Measurements from ENCODE around the gene RHBDD2. TPM values are rescaled to one million over a fixed set of nuclear protein-coding genes. Genes with fewer than 3 reads are reported as not detected.
"Not testable (repeated sequence)": the region's sequence is repeated elsewhere in the genome, so short reads cannot be mapped to it uniquely, and the experiment has no call there.

The RHBDD2 gene
- total and polyA plus RNA-seq, 2 donors (not counting 1 experiment from before 2014, with no cell fraction given): 16.7 to 24.5 TPM

- no peak overlapping the region for H3K4me3 ChIP-seq (replicated peaks in 1 of 4; ENCODE audit: control extremely low read depth in 1 of 4, insufficient read depth in 1 of 4, low read depth in 3 of 4, low read length in 4 of 4)
- H3K4me1 ChIP-seq (ENCODE audit: control insufficient read depth, extremely low read depth, insufficient read depth, low read length): no peaks in the 10 kb centered on the region
- no peak overlapping the region for H3K4me2 ChIP-seq (ENCODE audit: extremely low read depth, insufficient read depth, low read length)
- H3K27ac ChIP-seq (ENCODE audit: insufficient read depth, low read length): no peak overlapping the region
- H3K9me3 ChIP-seq (ENCODE audit: control insufficient read depth, insufficient read depth, low read depth, low read length): no peaks in the 10 kb centered on the region
- TF ChIP-seq EZH2 (IDR thresholded peaks at IDR 0.05; ENCODE audit: low read length, missing control alignments) (no peak), CTCF (conservative IDR thresholded peaks at IDR 0.05 in 1 of 2, IDR thresholded peaks at IDR 0.05 in 1 of 2; ENCODE audit: low read depth in 1 of 2, low read length in 2 of 2) (no peak)
- no peaks in the 10 kb centered on the region for H3K27me3 ChIP-seq (ENCODE audit: control insufficient read depth, insufficient read depth, low read length)
- H2AFZ ChIP-seq (ENCODE audit: low read length): no peak overlapping the region
- no peaks in the 10 kb centered on the region for H3K36me3 ChIP-seq (ENCODE audit: control insufficient read depth, insufficient read depth, low read length)
- no peak for DNase-seq (ENCODE audit: low read depth in 2 of 2)
- no peaks in the 10 kb centered on the region for H3K79me2 ChIP-seq (ENCODE audit: control insufficient read depth, insufficient read depth, low read length)
- H3K9ac ChIP-seq (ENCODE audit: insufficient read depth, low read length): no peak overlapping the region
- H4K20me1 ChIP-seq (ENCODE audit: control insufficient read depth, extremely low read depth, insufficient read depth, low read length): no peaks in the 10 kb centered on the region
These were observed 43.0 kb upstream of the RHBDD2 start for GRCh38 chr7:75835688-75836285.

GRCh38 chr7:75836798-75837197 is 42.0 kb upstream of the RHBDD2 start:
- no peak for DNase-seq (ENCODE audit: low read depth in 2 of 2)
- no peaks in the 10 kb centered on the region for H3K9me3 ChIP-seq (ENCODE audit: control insufficient read depth, insufficient read depth, low read depth, low read length)
- no peak overlapping the region for H3K9ac ChIP-seq (ENCODE audit: insufficient read depth, low read length)
- no peaks in the 10 kb centered on the region for H3K79me2 ChIP-seq (ENCODE audit: control insufficient read depth, insufficient read depth, low read length)
- H4K20me1 ChIP-seq (ENCODE audit: control insufficient read depth, extremely low read depth, insufficient read depth, low read length): no peaks in the 10 kb centered on the region
- H3K4me3 ChIP-seq (replicated peaks in 1 of 4; ENCODE audit: control extremely low read depth in 1 of 4, insufficient read depth in 1 of 4, low read depth in 3 of 4, low read length in 4 of 4): no peak overlapping the region
- H3K36me3 ChIP-seq (ENCODE audit: control insufficient read depth, insufficient read depth, low read length): no peaks in the 10 kb centered on the region
- no peak overlapping the region for H3K27ac ChIP-seq (ENCODE audit: insufficient read depth, low read length)
- no peak overlapping the region for H3K4me2 ChIP-seq (ENCODE audit: extremely low read depth, insufficient read depth, low read length)
- no peak overlapping the region for H2AFZ ChIP-seq (ENCODE audit: low read length)
- no peaks in the 10 kb centered on the region for H3K27me3 ChIP-seq (ENCODE audit: control insufficient read depth, insufficient read depth, low read length)
- TF ChIP-seq EZH2 (IDR thresholded peaks at IDR 0.05; ENCODE audit: low read length, missing control alignments): no peak
- TF ChIP-seq CTCF (conservative IDR thresholded peaks at IDR 0.05 in 1 of 2, IDR thresholded peaks at IDR 0.05 in 1 of 2; ENCODE audit: low read depth in 1 of 2, low read length in 2 of 2): no peak
- H3K4me1 ChIP-seq (ENCODE audit: control insufficient read depth, extremely low read depth, insufficient read depth, low read length): no peaks in the 10 kb centered on the region

GRCh38 chr7:75838281-75838930 is 40.4 kb upstream of the RHBDD2 start:
- peaks cover 10% of the 10 kb centered on the region for H3K4me1 ChIP-seq (ENCODE audit: control insufficient read depth, extremely low read depth, insufficient read depth, low read length)
- not testable (repeated sequence) for H3K4me3 ChIP-seq (replicated peaks in 1 of 4; ENCODE audit: control extremely low read depth in 1 of 4, insufficient read depth in 1 of 4, low read depth in 3 of 4, low read length in 4 of 4); H3K79me2 ChIP-seq (ENCODE audit: control insufficient read depth, insufficient read depth, low read length); H3K9me3 ChIP-seq (ENCODE audit: control insufficient read depth, insufficient read depth, low read depth, low read length); H4K20me1 ChIP-seq (ENCODE audit: control insufficient read depth, extremely low read depth, insufficient read depth, low read length); H3K36me3 ChIP-seq (ENCODE audit: control insufficient read depth, insufficient read depth, low read length); H3K9ac ChIP-seq (ENCODE audit: insufficient read depth, low read length); H2AFZ ChIP-seq (ENCODE audit: low read length); H3K27me3 ChIP-seq (ENCODE audit: control insufficient read depth, insufficient read depth, low read length); H3K27ac ChIP-seq (ENCODE audit: insufficient read depth, low read length); H3K4me2 ChIP-seq (ENCODE audit: extremely low read depth, insufficient read depth, low read length); DNase-seq (ENCODE audit: low read depth in 2 of 2)

Data from fibroblast of lung (primary cell).